HG03060 (cell line): ENCODE data around the gene CEP152.

Experiments used
- ATAC-seq: cut with Tn5 transposase; IDR thresholded peaks from one replicate; pipeline ENCODE4 v1.9.1; 2021; ENCODE audit warnings: low read depth, moderate number of reproducible peaks; ENCODE audit not compliant: unreplicated experiment

The CEP152 gene

GRCh38 chr15:48777645-48778330 is 33.1 kb downstream of the CEP152 start:
- no peak for ATAC-seq

GRCh38 chr15:48775546-48775945 is 35.3 kb downstream of the CEP152 start:
- ATAC-seq: no peak

- no peak for ATAC-seq
These were observed 36.4 kb downstream of the CEP152 start for GRCh38 chr15:48774484-48774883.

DNA sequence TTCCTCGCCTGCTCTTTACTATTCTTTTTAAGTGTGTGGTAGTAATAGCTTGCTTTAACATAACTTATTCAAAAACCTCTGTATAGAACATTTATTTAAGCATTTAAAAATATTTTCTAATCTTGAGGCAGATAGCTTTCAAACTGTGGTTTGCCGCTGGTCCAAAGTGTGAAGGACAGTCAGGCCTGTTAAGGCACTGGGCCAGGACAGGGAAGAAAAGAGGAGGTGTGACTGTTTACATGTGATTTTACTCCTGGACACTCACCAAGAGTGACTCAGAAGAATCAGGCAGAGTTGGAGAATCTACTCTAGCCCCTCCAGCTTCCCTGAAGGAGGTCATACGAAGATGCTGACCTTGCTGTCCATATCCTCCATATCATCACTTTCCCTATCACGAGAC is 44.7 kb downstream of the CEP152 start:
- ATAC-seq: no peak

DNA sequence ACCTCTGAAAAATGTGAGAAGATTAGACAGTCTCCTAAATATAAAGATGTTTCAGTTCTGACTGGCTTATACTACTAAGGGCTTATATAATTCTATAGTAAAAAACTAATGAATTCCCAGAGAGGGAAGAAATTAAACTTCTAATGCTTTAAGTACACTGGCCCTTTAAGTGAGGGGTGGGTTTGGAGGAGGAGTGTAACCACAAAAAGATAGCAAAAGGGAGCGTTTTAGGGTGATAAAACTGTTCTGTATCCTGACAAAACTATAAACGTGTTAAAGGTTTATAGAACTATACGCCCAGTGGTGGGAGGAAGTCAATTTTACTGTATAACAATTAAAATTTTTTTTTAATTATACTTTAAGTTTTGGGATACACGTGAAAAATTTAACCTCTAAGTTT is 45.8 kb downstream of the CEP152 start:
- no peak for ATAC-seq

- no peak for ATAC-seq
These were observed 49.3 kb downstream of the CEP152 start for GRCh38 chr15:48761393-48762158.

DNA sequence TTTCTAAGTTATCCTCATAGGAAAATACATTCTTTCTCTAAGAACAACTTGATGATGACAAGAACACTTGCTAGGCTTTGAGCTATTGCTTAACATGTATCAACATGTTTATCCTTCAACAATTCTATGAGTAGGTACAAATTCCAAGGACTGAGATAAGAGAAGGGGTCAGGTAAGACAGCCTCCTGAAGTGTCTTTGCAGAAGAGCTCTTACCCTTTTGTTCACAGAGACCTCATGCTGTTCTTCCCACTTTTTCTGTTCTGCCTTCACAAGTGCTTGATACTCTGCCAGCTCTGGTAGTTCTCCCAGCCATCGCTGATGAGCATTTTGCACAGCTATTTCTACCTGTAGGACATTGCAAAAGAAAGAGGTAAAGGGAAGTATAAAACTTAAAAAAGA is 50.9 kb downstream of the CEP152 start:
- ATAC-seq: no peak

DNA sequence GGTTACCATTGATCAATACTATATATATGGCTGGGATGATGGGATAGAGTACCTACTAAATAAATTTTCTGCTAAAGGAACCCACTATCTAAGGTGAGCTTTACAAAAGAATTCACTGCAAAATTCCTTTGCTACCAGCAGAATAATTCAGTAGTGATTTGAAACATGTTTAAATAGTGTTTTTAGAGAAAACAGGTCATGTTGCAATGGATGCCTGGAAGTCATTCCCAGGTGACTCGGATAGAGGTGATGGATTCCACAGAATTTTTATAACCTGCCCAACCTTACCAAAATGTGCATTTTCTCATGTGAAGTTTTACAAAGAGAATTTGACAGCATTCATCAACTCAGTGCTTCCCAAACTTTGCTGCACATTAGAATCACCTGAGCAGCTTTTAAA is 53.2 kb downstream of the CEP152 start:
- no peak for ATAC-seq

DNA sequence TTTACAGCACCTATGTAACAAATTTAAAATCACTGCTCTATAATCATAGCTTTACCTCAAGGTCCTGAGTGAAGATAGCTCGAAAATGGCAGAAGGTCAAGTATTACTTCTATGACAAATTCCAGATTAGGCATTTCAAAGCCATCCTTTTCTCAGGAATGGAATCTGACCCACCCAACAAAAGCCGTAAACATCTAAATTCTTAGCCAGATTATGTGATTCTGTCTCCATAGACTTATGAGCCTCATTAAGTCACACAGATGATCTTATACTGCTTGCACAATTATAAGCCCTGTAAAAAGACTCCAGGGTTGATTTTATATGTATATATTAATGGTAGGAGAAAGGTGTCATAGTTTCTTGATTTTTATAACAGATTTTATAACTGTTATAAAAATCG is 56.9 kb downstream of the CEP152 start:
- ATAC-seq: no peak

GRCh38 chr15:48751595-48751994 is 59.3 kb downstream of the CEP152 start:
- no peak for ATAC-seq

- ATAC-seq: no peak
These were observed 62.3 kb downstream of the CEP152 start for GRCh38 chr15:48748535-48748934.

- ATAC-seq: no peak
These were observed 77.3 kb downstream of the CEP152 start for GRCh38 chr15:48733615-48734014.

DNA sequence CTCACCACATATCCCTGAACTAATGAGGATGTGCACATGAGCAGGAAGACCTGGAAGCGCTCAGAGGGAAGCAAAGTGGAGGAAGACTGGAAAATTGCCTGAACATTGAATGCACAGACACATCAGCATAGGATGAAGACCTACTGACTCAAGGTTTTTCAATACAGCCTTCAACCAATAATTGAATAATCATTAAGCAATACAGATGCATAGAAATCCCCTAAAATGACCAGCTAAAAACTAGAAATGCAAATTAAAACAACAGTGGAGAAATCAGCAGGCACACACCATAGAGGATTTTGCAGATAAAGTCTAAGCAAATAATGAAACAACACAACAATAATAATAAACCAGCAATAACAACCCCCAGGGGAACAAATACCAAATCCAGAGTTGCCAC is 80.4 kb downstream of the CEP152 start:
- ATAC-seq: no peak

GRCh38 chr15:48723969-48724368 is 86.9 kb downstream of the CEP152 start:
- no peak for ATAC-seq

GRCh38 chr15:48722764-48723661 is 87.9 kb downstream of the CEP152 start:
- no peak for ATAC-seq

DNA sequence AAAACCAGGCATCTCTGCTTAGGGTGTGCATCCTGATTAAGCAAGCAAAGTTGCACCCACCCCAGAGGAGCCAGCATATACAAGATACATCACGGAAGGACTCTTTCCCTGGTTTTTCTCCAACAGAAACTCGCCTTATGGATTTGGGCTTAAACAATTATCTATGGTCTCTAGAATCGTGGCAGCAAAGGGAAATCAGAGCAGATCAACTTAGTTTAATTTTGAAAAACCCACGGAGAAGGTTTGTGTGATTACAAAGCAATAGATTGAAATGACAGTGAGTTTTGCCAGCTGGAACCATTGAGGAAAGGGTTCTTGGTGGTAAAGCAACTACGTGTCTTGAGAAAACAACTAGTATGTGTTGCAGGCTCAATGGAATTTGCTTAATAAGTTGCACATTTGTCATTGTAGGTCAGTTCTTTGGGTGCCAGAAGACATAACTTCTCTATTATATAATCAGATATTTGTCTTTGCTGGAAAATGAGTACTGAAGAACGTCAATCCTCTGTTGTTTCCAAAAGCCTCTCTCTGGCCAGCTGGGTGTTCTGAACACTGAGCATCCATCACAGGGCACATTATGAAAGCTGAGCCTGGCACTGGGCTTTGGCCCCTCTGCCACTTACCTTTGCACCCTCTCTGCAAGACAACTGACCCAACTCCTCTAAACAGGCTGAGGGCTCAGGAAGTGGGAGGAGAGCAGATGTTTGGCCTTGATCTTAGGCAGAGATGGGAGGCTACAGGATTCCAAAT is 89.6 kb downstream of the CEP152 start:
- no peak for ATAC-seq

DNA sequence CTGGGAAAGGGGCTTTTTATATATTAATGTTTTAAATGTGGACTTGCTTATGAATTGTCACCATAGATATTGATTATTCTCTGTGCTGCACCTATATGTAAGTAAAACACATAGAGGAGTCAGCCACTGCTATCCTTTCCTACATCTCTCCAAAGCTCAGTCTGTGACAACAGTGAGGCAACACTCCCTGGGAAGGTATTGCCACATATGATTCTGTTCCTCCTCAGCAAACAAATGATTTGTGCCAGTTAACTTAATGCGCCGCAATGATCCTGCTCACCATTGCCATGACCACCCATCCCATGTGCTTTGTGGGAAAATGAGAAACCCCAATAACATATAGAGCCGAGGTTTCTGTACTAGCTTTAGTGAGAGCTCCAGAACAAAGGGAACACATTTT is 90.2 kb downstream of the CEP152 start:
- ATAC-seq: no peak

DNA sequence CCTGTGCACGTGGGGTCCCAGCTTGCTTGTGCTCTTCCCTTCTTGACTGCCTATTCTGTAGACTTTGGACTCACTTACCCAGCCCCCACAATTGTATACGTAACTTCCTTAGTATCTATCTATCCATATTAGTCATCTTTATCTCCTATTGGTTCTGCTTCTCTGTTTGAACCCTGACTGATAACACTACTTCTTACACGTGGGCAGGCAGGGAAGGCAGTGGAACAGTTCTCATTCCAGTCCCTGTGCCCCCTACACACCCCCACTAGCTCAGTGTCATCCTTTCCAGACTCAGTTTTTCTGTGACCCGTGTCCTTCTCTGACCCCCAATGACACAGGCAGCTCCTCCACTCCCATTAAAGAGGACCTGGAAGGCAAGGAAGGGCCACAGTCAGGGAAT is 91.2 kb downstream of the CEP152 start:
- no peak for ATAC-seq

DNA sequence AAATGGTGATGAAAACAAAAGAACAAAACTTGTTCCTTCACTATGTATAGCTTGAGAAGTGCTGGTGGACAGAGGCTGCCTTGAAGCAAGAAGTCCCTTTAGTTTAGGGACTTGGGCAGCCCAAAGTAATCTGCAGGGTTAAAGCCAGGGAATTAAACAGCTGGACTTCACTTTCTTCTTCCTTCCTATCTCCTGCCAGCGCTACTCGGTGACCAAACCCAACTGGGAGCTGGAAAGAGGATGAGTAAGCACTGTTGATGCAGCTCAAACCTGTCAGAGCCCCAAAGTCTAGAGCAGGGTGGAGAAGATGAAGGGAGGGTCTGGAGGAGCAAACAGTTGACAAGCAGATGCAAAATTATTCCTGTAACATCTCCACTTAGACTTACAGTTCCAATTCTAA is 92.2 kb downstream of the CEP152 start:
- no peak for ATAC-seq

DNA sequence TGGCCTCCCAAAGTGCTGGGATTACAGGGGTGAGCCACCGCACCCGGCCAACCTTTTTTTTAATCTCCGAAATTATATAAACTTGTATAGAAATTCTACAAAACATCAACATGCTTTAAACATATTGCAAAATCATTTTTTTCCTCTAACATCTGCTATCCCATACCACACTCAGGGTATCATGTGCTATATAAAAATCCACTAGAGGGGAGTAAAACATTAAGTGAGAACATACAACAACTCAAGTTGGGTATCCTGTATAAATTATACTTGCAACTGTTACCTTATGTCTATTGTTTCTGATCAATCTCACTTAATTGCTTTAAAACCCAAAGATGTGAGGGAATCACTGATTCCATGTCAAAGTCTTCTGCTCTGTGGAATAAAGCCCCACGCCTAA is 93.4 kb downstream of the CEP152 start:
- no peak for ATAC-seq

DNA sequence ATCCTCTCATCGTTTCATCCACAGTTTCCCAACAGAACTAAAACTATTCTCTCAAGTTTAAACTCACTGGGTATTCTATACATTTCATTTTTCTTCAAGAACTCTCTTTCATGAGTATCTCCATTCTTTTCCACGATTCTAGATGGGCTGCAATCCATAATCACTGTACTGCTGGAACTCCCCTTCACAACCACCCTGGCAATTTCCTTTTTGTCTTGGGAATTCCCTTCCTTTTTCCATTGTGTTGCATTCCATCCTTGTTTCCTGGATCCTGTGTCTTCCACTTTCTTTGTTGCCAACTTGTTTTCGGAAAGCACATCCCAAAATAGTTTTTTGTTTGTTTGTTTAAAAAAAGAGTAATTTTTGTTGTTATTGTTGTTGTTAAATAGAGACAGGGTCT is 98.3 kb downstream of the CEP152 start:
- ATAC-seq: no peak
